ENCODE measurements around the gene BIRC6. TPM values are rescaled to one million over a fixed set of nuclear protein-coding genes. Genes with fewer than 3 reads are reported as not detected.

BIRC6 gene
- total and polyA plus RNA-seq, 2 of the 8 experiments (the other 6 are each of a cell fraction or from before 2014, with no cell fraction given): 32.5 to 69.5 TPM

DNA sequence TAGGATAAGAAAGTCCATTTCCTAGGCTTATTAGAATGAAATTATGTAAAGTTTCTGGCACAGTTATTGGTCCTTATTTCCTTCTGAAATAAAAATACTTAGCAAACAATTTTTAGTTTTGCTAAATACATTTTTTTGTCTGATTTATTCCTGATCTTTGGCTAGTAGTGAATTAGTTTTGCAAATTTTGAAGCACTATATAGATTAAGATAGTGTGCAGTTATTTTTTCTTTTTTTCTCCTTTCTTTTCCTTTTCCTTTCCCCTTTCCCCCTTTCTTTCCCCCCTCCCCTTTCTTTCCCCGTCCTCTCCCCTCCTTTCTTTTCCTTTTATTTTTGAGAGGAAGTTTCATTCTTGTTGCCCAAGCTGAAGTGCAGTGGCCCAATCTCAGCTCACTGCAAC lies 59.7 kb downstream of the BIRC6 start:
- H3K9me3 ChIP-seq (ENCODE audit: insufficient read depth in 2 of 2, low read depth in 1 of 2, low read length in 1 of 2): no peaks in the 10 kb centered on the region
- H2BK5ac ChIP-seq (ENCODE audit: low read depth, low read length): no peak overlapping the region
- H3K14ac ChIP-seq (ENCODE audit: insufficient read length): no peak overlapping the region
- H3K56ac ChIP-seq (replicated peaks; ENCODE audit: insufficient read length, low read depth, low read length): no peak overlapping the region
- H3K79me1 ChIP-seq (ENCODE audit: low read depth, low read length): no peaks in the 10 kb centered on the region
- no peak overlapping the region for H2BK15ac ChIP-seq (ENCODE audit: low read length)
- H4K91ac ChIP-seq (replicated peaks; ENCODE audit: insufficient read length, low read length): no peak overlapping the region
- peaks cover 0 to 27% (median 11%) of the 10 kb centered on the region in 4 experiments; a peak in 6 of 8 replicates for H3K36me3 ChIP-seq (ENCODE audit: control insufficient read depth in 2 of 4, insufficient read depth in 4 of 4, low read length in 3 of 4)
- no peaks in the 10 kb centered on the region for H3K23me2 ChIP-seq (ENCODE audit: low read depth, low read length)
- H3K18ac ChIP-seq (ENCODE audit: extremely low read depth, low read length): no peak overlapping the region
- H3K79me2 ChIP-seq (ENCODE audit: control insufficient read depth in 1 of 2, insufficient read depth in 2 of 2, low read length in 2 of 2): peaks cover 0 to 38% of the 10 kb centered on the region in 2 experiments; a peak in 2 of 4 replicates
- H2AFZ ChIP-seq (ENCODE audit: low read length): no peak overlapping the region
- no peak overlapping the region for H2BK12ac ChIP-seq (ENCODE audit: low read depth, low read length)
- DNase-seq (ENCODE audit: low read depth in 1 of 2, low spot score in 2 of 2) (no peak), FAIRE-seq (no peak)
- no peak overlapping the region for H3K27ac ChIP-seq (ENCODE audit: low read depth, low read length)
- CTCF ChIA-PET (ENCODE audit: partially characterized antibody): interaction anchor here (0.6 kb wide), 1 partner anchor 450 kb away, joined by 4 read pairs; no protein-coding TSS in a partner anchor
- H3K4ac ChIP-seq (replicated peaks; ENCODE audit: insufficient read length, low read depth, low read length): no peak overlapping the region
- no peak overlapping the region for H4K8ac ChIP-seq (ENCODE audit: extremely low read depth, insufficient read depth, low read length)
- H3K4me2 ChIP-seq (ENCODE audit: insufficient read depth in 1 of 2, low read depth in 2 of 2, low read length in 2 of 2): no peak overlapping the region
- H3K4me1 ChIP-seq (replicated peaks in 1 of 4; ENCODE audit: control insufficient read depth in 3 of 4, insufficient read depth in 4 of 4, low read length in 3 of 4): no peaks in the 10 kb centered on the region
- no peak overlapping the region for H2BK120ac ChIP-seq (replicated peaks; ENCODE audit: low read depth, low read length)
- no peak overlapping the region for H2AK5ac ChIP-seq (ENCODE audit: low read depth, low read length)
- no peak overlapping the region for H3K23ac ChIP-seq (ENCODE audit: insufficient read length)
- H4K5ac ChIP-seq (ENCODE audit: insufficient read length, low read depth, low read length): no peak overlapping the region
- no peak overlapping the region for H3K4me3 ChIP-seq (ENCODE audit: extremely low read depth in 1 of 4, insufficient read depth in 2 of 4, low read depth in 3 of 4, low read length in 4 of 4)
- no CpG with 5 or more reads among the region's 1 CpG for WGBS, 2 experiments (ENCODE audit: extremely low coverage in 1 of 2, insufficient coverage in 1 of 2, insufficient read length in 1 of 2, insufficient replicate concordance in 2 of 2, low coverage in 1 of 2, low lambda C conversion rate in 2 of 2, missing lambda C conversion rate in 1 of 2)
- POLR2A ChIA-PET (ENCODE audit: partially characterized antibody): no interaction called here
- H2BK20ac ChIP-seq (ENCODE audit: low read length): no peak overlapping the region
- no peak overlapping the region for H3K9ac ChIP-seq (replicated peaks in 1 of 4; ENCODE audit: extremely low read depth in 1 of 4, low read depth in 3 of 4, low read length in 3 of 4)
- H3K27me3 ChIP-seq (replicated peaks in 1 of 4; ENCODE audit: control insufficient read depth in 3 of 4, extremely low read depth in 1 of 4, insufficient read depth in 3 of 4, low read length in 3 of 4): no peaks in the 10 kb centered on the region
- no peaks in the 10 kb centered on the region for H4K20me1 ChIP-seq (replicated peaks in 1 of 2; ENCODE audit: control insufficient read depth in 1 of 2, insufficient read depth in 2 of 2, low read length in 2 of 2)
- TF ChIP-seq TAF1 (IDR thresholded peaks at IDR 0.05; ENCODE audit: low read depth, low read length): no peak
- no peak for TF ChIP-seq ASH2L (IDR thresholded peaks at IDR 0.05; ENCODE audit: low read length)
- TF ChIP-seq POLR2A (IDR thresholded peaks at IDR 0.05; ENCODE audit: control extremely low read depth in 1 of 2, low read depth in 2 of 2, low read length in 2 of 2): no peak
- TF ChIP-seq JUND (IDR thresholded peaks at IDR 0.05; ENCODE audit: low read length): no peak
- no peak for TF ChIP-seq SUZ12 (IDR thresholded peaks at IDR 0.05; ENCODE audit: low read length)
- no peak for TF ChIP-seq FOSL1 (IDR thresholded peaks at IDR 0.05; ENCODE audit: insufficient read depth, low read depth, low read length)
- no peak for TF ChIP-seq SIN3A (conservative IDR thresholded peaks at IDR 0.05 in 1 of 2, IDR thresholded peaks at IDR 0.05 in 1 of 2; ENCODE audit: low read depth in 1 of 2, low read length in 2 of 2)
- TF ChIP-seq, protein P1, sequence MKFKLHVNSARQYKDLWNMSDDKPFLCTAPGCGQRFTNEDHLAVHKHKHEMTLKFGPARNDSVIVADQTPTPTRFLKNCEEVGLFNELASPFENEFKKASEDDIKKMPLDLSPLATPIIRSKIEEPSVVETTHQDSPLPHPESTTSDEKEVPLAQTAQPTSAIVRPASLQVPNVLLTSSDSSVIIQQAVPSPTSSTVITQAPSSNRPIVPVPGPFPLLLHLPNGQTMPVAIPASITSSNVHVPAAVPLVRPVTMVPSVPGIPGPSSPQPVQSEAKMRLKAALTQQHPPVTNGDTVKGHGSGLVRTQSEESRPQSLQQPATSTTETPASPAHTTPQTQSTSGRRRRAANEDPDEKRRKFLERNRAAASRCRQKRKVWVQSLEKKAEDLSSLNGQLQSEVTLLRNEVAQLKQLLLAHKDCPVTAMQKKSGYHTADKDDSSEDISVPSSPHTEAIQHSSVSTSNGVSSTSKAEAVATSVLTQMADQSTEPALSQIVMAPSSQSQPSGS (IDR thresholded peaks at IDR 0.05; ENCODE audit: low read length): no peak
- no peak for TF ChIP-seq RFX5 (IDR thresholded peaks at IDR 0.05; ENCODE audit: borderline replicate concordance, low read depth, low read length)
- TF ChIP-seq RBBP5 (IDR thresholded peaks at IDR 0.05; ENCODE audit: borderline replicate concordance, low read depth, low read length): no peak
- TF ChIP-seq TBP (IDR thresholded peaks at IDR 0.05; ENCODE audit: low read depth, low read length): no peak

Measured in H1 (cell line).